GM23338 (cell line): ENCODE measurements around the gene ARHGAP1. TPM values are rescaled to one million over a fixed set of nuclear protein-coding genes. Genes with fewer than 3 reads are reported as not detected.

Source experiments
- ATAC-seq: fragments of 200-7000 bp; cut with Tn5 transposase; 3 replicates; pipeline ENCODE4 v1.9.1; 2020
- DNase-seq: peaks from one replicate; pipeline ENCODE4 v3.0.0-alpha.2; 2015; ENCODE audit warnings: low spot score
- H2AFZ ChIP-seq: fragments of 200-600 bp; sonication (generic); 2 replicates; pipeline ENCODE4 v1.8.0; 2016; ENCODE audit warnings: antibody characterized with exemption, mild to moderate bottlenecking, moderate library complexity
- H3F3A ChIP-seq: fragments of 200-600 bp; sonication (generic); replicated peaks from 2 replicates; pipeline ENCODE4 v1.8.0; 2017; ENCODE audit warnings: antibody characterized with exemption, mixed run types, low read depth
- H3K27ac ChIP-seq: fragments of 200-600 bp; sonication (generic); 2 replicates; pipeline ENCODE4 v1.6.1; 2016; ENCODE audit warnings: low read depth
- H3K27me3 ChIP-seq: fragments of 200-600 bp; sonication (generic); 2 replicates; pipeline ENCODE4 v1.8.0; 2016; ENCODE audit warnings: mild to moderate bottlenecking, mixed run types, moderate library complexity; ENCODE audit not compliant: insufficient read depth
- H3K36me3 ChIP-seq: fragments of 200-600 bp; sonication (generic); 2 replicates; pipeline ENCODE4 v1.8.0; 2016; ENCODE audit warnings: mild to moderate bottlenecking; ENCODE audit not compliant: insufficient read depth
- H3K4me1 ChIP-seq: fragments of 200-600 bp; sonication (generic); 2 replicates; pipeline ENCODE4 v1.8.0; 2016; ENCODE audit warnings: mild to moderate bottlenecking, moderate library complexity; ENCODE audit not compliant: insufficient read depth
- H3K4me2 ChIP-seq: fragments of 200-600 bp; sonication (generic); 2 replicates; pipeline ENCODE4 v1.7.1; 2017; ENCODE audit warnings: mixed run types
- H3K4me3 ChIP-seq: fragments of 200-600 bp; sonication (generic); 2 replicates; pipeline ENCODE4 v1.6.1; 2016; ENCODE audit warnings: mixed run types
- H3K79me2 ChIP-seq: fragments of 200-600 bp; sonication (generic); replicated peaks from 2 replicates; pipeline ENCODE4 v1.8.0; 2017; ENCODE audit warnings: mild to moderate bottlenecking; ENCODE audit not compliant: insufficient read depth
- H3K9me2 ChIP-seq: fragments of 200-600 bp; sonication (generic); 2 replicates; pipeline ENCODE4 v1.8.0; 2017; ENCODE audit not compliant: insufficient read depth
- H4K20me1 ChIP-seq: fragments of 200-600 bp; sonication (generic); replicated peaks from 2 replicates; pipeline ENCODE4 v1.8.0; 2017; ENCODE audit warnings: mild to moderate bottlenecking; ENCODE audit not compliant: insufficient read depth
- H3K27ac Mint-ChIP-seq: 2 replicates; pipeline ENCODE4 v1.8.0; 2020; ENCODE audit warnings: inconsistent platforms, mild to moderate bottlenecking, moderate library complexity, mixed read lengths
- H3K27me3 Mint-ChIP-seq: 3 replicates; pipeline ENCODE4 v1.8.0; 2022; ENCODE audit warnings: low read depth, mild to moderate bottlenecking, moderate library complexity, mixed read lengths, inconsistent platforms; ENCODE audit not compliant: insufficient read depth, poor library complexity
- H3K36me3 Mint-ChIP-seq: 3 replicates; pipeline ENCODE4 v1.8.0; 2021; ENCODE audit warnings: low read depth, mild to moderate bottlenecking, inconsistent platforms, moderate library complexity, mixed read lengths
- H3K4me1 Mint-ChIP-seq: 3 replicates; pipeline ENCODE4 v1.8.0; 2020; ENCODE audit warnings: mild to moderate bottlenecking, inconsistent platforms, mixed read lengths
- H3K4me3 Mint-ChIP-seq: 3 replicates; pipeline ENCODE4 v1.8.0; 2021; ENCODE audit warnings: moderate library complexity, mild to moderate bottlenecking, inconsistent platforms, mixed read lengths
- H3K9me3 Mint-ChIP-seq: 3 replicates; pipeline ENCODE4 v1.8.0; 2020; ENCODE audit warnings: moderate library complexity, mild to moderate bottlenecking, inconsistent platforms, mixed read lengths
- CTCF ChIP-seq, 2 experiments: fragments of 200-600 bp in 1 of 2; sonication (generic) in 1 of 2; conservative IDR thresholded peaks; 2 replicates each; pipeline versions ENCODE4 v1.5.1 to v1.6.1; 2016 to 2017; ENCODE audit warnings: antibody characterized with exemption in 2 of 2, low read depth in 2 of 2, mild to moderate bottlenecking in 2 of 2, moderate library complexity in 1 of 2
- ETS1 ChIP-seq: IDR thresholded peaks from 2 replicates; pipeline ENCODE4 v1.6.1; 2016; ENCODE audit warnings: antibody characterized with exemption
- EZH2 ChIP-seq: fragments of 200-600 bp; sonication (generic); IDR thresholded peaks from one replicate; pipeline ENCODE4 v1.8.0; 2017; ENCODE audit warnings: antibody characterized with exemption, mild to moderate bottlenecking, low read depth; ENCODE audit not compliant: unreplicated experiment
- EZH2phosphoT487 ChIP-seq: fragments of 200-600 bp; sonication (generic); IDR thresholded peaks from one replicate; pipeline ENCODE4 v1.8.1; 2018; ENCODE audit warnings: antibody characterized with exemption; ENCODE audit not compliant: unreplicated experiment
- POLR2AphosphoS5 ChIP-seq: IDR thresholded peaks from 2 replicates; pipeline ENCODE4 v1.6.1; 2016; ENCODE audit warnings: antibody characterized with exemption, low read depth
- REST ChIP-seq: IDR thresholded peaks from one replicate; pipeline ENCODE4 v1.6.1; 2018; ENCODE audit warnings: antibody characterized with exemption; ENCODE audit not compliant: unreplicated experiment
- STAT1 ChIP-seq: IDR thresholded peaks from one replicate; pipeline ENCODE4 v1.6.1; 2016; ENCODE audit warnings: antibody characterized with exemption; ENCODE audit not compliant: unreplicated experiment
- ZNF114 ChIP-seq: fragments of 250-450 bp; sonication (Bioruptor Pico); IDR thresholded peaks from 2 replicates; pipeline ENCODE4 v1.5.0; 2020; ENCODE audit warnings: mild to moderate bottlenecking, moderate library complexity
- ZNF462 ChIP-seq: fragments of 250-450 bp; sonication (Bioruptor Pico); IDR thresholded peaks from 2 replicates; pipeline ENCODE4 v1.5.0; 2020; ENCODE audit warnings: mild to moderate bottlenecking, moderate library complexity
- polyA plus RNA-seq: library from polyadenylated mRNA; unstranded; fragments of >200 nt; fragmentation: Nextera tagmentation; extraction: Ambion mirVana; gene quantifications from 2 replicates; pipeline ENCODE4 v1.2.1, GENCODE V29; 2016
- total RNA-seq: library from RNA; depleted of rRNA; stranded (reverse); fragments of >200 nt; shearing (Covaris generic); gene quantifications from 2 replicates; pipeline ENCODE4 v1.2.3, GENCODE V29; 2014

Gene ARHGAP1
- total and polyA plus RNA-seq, 2 experiments from 2014 or later, result 23.4 to 38.1 TPM

- TF ChIP-seq ZNF462 (CRISPR knock-in tag), result no peak
These were observed 25.0 kb downstream of the ARHGAP1 start (continued) for GRCh38 chr11:46675288-46675851.

GRCh38 chr11:46674463-46675287 lies 25.7 kb downstream of the ARHGAP1 start:
- H3K36me3 Mint-ChIP-seq, result peaks cover 24% of the 10 kb centered on the region
- H3K27ac ChIP-seq, result peak overlapping the region; percentile 86
- no peaks in the 10 kb centered on the region for H3K9me2 ChIP-seq
- DNase-seq (peak; percentile 92), ATAC-seq (peak; percentile 94)
- no peaks in the 10 kb centered on the region for H4K20me1 ChIP-seq
- peaks cover 19% of the 10 kb centered on the region for H3K4me1 ChIP-seq
- H3K79me2 ChIP-seq, result no peaks in the 10 kb centered on the region
- no peaks in the 10 kb centered on the region for H3K27me3 ChIP-seq
- peak overlapping the region; percentile 11 for H3K4me2 ChIP-seq
- peaks cover 5% of the 10 kb centered on the region; the same call in 1 of the 2 replicates for H3F3A ChIP-seq
- H3K36me3 ChIP-seq, result peaks cover 9% of the 10 kb centered on the region; the same call in 1 of the 2 replicates
- peak overlapping the region; percentile 41 for H3K4me3 Mint-ChIP-seq
- TF ChIP-seq REST (no peak), POLR2AphosphoS5 (no peak; the same call in 1 of the 2 replicates), CTCF (conservative IDR thresholded peaks at IDR 0.05; ENCODE audit: low read depth in 2 of 2) (no peak), ZNF114 (CRISPR knock-in tag) (no peak), STAT1 (no peak), EZH2phosphoT487 (no peak), ETS1 (no peak), EZH2 (no peak)
- no peaks in the 10 kb centered on the region for H3K9me3 Mint-ChIP-seq
- peaks cover 20% of the 10 kb centered on the region for H3K4me1 Mint-ChIP-seq
- no peak overlapping the region for H3K4me3 ChIP-seq
- no peak overlapping the region for H2AFZ ChIP-seq
- peaks cover 9% of the 10 kb centered on the region for H3K27me3 Mint-ChIP-seq
- peak overlapping the region; percentile 91 for H3K27ac Mint-ChIP-seq
